ENCODE measurements around the gene MEP1A.

- TF ChIP-seq TAF1 (IDR thresholded peaks at IDR 0.05; ENCODE audit: borderline replicate concordance, low read depth, low read length) (no peak), POLR2A (IDR thresholded peaks at IDR 0.05; ENCODE audit: low read depth, low read length) (no peak), POLR2AphosphoS5 (IDR thresholded peaks at IDR 0.05; ENCODE audit: low read depth, low read length) (no peak)
These were observed 51.9 kb downstream of the MEP1A start for GRCh38 chr6:46845126-46845525.
